Daoy (cell line): ENCODE data around the gene MITF. TPM values are rescaled to one million over a fixed set of nuclear protein-coding genes. Genes with fewer than 3 reads are reported as not detected.

ENCODE experiments used
- DNase-seq: peaks from one replicate; pipeline ENCODE4 v3.0.0-alpha.2; 2015; ENCODE audit warnings: low read depth
- total RNA-seq: library from RNA; depleted of rRNA; stranded (reverse); fragments of >200 nt; shearing (Covaris generic); gene quantifications from 2 replicates; pipeline ENCODE4 v1.2.3, GENCODE V29; 2014

Gene MITF
- total RNA-seq, 1 experiment from 2014 or later: 3.6 TPM

DNA sequence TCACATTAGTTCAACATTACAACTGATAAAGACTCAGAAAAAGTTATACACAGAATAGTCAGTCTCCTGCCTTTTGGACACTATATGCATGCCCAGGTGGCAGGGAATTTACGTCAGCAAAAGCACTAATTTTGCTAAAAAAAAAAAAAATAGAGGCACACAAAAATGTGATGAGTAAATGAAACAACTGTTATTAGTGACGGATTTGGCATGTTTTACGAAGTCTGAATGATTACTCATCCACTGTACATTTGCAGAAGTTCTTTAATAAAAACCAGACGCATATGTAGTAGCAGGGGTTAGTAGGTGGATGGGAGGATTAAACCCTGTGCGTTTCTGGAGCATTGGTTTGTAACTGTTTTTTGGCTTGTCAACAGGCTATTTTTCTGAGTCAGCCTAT lies 99.0 kb downstream of the MITF start:
- DNase-seq: no peak

DNA sequence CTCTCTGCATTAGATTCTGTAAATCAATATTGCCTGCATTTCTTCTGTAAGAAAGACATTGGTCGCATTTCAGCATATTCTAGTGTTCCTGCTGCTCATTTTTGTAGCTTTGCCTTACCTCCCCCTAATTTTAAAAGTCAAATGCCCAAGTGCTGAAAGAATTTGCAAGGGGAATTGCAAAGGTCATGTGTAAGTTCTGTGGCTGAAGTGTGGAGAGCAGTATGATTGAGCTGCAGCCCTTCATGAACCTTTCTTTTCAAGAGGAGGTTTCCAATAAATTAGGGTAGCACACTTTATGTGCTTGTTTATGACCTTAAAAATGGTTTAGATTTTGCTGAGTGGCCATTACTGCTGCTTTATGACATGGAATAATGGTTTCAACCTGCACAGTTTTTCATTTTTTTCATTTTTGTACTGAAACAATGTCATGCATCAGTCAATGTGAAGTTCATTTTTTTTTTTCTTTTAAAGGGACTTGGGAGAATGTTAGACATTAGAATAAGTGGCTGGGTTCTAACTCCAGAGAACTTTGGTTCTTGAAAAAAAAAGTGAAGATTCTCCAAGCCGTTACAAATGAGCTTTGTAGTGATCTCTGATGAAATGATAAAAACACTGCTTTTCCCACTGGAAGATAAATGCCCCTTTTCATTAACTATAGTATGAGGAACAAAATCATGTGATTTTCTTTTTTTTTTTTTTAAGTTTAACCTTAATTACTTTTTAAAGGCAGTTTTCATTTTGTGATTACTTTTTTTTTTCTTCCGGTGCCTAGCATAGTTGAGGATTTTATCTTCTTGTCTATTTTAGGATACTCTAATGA lies 99.6 kb downstream of the MITF start:
- no peak for DNase-seq

DNA sequence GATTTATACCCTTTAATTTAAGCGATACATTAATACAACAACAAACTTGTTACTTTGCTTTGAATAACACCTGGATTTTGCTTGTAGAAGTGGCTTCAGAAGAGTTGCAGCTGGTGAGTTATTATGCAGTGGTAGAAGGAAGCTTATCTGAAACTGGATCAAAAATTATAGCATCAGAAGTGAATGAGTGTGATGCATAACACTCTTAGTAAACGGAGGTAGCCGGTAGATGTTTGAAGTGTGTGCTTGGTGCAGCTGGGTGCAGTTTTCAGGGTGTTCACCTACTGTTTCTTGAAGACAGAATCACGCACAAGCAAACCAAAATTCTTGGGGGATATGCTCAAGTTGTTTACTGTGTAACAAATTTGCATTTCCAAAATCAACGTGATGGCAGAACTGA lies 103.1 kb downstream of the MITF start:
- DNase-seq: no peak

DNA sequence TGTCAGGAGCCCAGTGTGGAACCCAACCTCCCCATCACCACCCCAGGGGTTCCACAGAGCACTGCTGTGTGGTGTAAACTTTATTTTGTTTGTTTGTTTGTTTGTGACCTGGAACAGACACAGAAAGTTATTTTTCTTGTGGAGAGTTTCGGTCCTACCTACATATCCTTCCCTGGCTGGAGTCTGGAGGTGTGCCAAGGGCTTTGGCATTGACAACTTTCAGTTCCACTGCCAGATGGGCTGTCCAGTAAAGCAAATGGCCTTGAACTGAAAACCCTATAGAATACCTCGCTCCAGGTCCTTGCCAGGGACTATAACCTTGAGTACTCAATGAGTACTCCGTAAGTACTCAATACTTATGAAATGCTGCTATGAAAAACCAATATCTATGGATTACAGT lies 103.5 kb downstream of the MITF start:
- no peak for DNase-seq

DNA sequence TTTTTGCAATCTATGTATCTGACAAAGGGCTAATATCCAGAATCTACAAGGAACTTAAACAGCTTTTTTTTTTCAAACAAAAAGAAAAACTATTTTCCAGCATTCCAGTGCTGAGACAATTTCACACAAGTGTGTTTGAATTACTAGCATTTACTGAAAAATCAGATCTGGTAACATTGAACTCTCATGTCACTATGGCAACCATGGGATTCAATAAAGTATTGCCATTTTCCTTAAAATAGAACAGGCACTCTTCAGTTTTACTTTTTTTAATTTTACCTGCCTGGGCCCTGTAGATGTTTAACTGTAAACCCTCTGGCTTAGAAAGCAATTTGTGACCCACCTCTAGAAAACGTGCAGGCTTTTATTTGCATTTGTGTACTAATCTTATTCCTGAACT lies 105.4 kb downstream of the MITF start:
- no peak for DNase-seq

DNA sequence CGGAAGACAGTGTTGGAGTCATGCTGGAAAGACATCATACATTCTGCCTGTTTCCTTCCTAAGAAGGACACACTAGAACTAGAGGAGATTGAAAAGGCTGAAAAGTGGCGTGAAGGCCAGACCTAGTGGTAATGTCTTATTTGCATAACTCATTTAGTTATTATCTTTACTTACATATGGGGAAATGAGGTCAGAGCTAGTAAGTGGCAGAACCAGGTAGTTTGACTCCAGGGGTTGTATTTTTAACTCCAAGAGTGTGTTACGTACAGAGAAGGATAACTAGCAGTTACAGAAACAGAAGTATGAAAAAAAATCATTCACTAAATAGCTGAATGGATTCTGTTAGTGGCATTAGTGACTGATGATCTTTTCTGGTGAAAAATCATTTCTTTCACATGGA lies 108.0 kb downstream of the MITF start:
- no peak for DNase-seq

DNA sequence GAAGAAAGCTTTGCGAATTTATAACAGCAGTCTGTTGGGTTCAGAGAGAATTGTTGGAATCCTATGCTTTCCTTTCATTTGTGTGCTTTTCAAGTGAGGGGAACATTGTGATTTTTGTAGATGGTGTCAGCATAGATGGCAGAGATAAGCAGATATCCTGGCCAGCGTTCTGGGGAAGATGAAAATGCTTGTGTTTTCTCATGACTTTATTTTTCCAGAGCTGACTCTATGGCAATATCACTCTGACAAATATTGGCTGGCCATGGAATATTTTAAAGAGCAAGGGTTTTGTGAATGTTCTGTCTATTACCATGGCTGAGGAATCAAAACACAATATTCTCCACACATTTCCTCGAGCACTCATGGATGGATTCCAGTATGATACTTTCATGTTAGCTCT lies 108.8 kb downstream of the MITF start:
- DNase-seq: no peak

DNA sequence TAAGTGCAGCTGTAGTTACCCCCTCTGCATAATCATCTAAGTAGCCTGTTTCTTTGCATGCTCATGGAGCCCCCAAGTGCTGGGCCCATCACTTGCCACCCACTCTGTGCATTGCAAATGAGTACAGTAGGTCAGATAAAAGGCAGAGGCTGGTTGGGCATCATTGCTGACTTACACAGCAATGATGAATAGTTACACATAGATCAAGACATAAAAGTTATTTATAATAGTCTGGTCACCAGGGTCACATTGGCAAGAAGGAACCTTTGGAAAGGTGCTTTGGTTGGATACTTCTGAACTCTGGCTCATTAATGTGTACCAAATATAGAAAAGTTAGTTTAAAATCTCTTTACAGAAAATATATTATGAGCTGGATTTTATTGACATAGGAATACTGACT lies 111.6 kb downstream of the MITF start:
- DNase-seq: no peak

DNA sequence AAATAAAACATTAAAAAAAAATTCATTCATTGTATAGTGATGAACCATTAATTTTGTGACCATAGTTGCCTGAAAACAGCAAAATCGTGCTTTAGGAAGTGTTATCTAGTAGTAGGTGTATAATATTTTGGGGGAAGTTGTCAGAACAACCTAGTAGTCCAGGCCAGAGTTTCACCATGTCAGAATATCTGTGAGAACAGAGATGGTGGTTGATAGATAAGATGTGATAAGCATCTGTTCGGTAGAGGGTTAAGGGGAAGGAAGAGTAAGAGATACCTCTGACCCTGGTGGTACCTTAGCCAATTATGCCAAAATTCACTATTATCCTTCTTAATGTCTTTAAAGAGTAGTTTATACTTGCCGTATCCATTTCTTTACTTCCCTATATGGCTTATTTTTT lies 113.8 kb downstream of the MITF start:
- no peak for DNase-seq

DNA sequence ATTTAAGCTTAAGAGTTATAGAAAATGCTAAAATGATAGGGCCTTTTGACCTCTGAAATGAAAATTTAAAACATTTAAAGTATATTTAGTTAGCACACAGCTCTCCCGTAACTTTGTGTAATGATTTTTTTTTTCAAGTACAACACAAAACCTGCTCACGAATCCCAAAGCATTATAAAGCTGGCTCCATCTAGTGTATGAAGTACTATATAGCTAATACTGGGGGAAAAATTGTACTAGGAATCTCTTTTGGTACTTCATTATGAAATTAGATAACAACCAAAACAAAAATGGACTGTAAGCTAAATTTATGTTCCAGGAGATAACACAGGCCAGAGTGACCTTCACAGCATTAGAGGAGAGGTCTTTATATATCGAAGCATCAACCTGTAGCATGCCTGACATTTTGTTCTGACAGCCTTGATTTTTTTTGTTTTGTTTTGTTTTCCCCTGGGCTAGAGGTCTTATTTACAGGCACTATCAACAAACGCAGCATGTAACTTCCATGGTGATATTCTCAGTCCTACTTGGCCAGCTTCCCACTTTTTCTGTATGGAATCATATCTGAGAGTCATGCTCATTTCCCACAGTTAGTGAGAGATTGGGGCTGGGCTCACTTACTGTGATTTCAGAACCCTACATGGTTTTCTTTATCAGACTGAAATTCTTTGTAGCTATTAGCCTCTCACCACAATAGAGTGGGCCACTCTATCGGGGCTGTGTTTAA lies 116.3 kb downstream of the MITF start:
- peak; percentile 19 for DNase-seq

DNA sequence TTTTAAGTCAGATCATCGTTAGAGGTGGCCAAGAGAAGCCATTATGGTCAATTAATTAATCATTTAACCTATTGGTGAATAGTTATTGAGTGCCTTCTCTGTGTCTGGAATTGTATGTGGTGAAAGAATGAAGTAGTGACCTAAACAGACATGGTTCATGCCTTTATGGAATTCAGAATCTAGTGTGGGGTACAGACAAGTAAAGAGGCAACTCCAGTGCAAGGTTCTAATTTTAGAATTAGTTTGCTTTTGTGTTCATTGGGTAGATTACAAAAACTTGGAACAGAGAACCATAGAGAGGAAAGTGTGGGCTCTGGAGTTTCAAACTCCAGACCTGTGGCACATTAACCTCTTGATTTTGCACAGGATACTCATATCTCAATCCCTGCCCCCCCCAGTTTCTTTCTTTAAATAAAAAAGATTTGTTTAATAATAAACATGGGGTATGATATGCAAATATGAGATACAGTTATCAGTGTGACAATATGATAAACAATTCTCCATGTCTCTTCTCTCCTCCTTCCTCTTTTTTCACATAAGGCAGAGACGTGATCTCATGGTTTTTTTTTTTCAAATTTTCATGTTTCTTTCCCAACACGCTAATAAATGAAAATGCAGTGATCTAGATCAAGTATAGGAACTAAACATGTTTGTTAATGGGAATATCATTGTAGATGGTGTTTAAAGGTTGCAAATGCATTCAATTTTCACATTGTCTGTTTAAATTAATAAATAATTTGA lies 117.9 kb downstream of the MITF start:
- DNase-seq: no peak

DNA sequence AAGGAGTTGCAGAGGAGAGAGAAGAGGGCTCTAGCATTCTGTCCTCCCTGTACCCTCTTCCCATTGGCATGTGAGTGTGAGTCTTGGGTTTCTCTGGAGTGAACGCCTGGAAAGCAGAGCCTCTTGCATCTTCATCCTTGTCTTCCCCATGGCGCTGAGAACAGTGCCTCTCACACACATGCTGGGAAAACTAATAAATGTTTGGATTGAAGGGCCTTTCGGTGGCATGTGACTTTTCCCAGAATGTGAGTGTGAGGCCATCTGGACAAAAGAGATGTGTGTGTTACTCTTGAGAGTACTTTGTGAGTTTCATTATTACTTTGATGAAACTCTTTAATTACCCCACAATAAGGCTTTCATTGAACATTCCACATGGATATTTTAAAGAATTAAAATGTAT lies 122.3 kb downstream of the MITF start:
- no peak for DNase-seq

DNA sequence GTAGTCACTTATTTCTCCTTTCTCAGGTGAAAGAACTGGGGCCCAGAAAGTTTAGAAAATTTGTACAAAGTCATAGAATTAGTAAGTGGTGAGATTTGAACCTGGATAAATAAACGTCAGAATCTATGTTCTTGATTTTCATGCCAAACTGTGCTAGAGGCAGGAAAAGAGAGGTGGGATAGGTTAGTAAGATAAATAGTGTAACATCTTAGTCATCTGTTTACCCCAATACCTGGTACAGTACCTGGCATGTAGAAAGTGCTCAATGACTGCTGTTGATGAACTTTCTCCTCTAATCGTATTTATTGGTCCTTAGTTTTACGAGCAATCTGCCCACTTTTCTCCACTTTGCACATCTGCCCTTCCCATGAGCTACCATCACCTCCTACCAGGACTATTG lies 124.9 kb downstream of the MITF start:
- DNase-seq: no peak

DNA sequence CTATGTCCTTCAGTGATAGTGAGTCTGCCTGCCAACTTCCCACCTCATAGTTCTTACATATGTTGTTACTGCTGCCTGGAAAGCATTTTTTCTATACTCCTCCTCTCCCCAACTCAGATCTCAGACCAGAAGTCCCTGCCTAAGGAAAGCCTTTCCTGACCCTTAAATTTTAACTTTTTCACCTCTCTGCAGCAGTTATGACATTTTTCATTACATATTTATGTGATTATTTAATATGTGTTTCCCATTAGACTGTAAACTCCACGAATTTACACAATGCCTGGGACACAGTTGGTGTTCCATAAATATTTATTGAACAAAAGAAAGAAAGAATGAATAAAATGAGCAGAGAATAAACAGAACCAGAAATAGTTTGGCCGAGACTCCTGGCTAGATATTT lies 125.5 kb downstream of the MITF start:
- no peak for DNase-seq

DNA sequence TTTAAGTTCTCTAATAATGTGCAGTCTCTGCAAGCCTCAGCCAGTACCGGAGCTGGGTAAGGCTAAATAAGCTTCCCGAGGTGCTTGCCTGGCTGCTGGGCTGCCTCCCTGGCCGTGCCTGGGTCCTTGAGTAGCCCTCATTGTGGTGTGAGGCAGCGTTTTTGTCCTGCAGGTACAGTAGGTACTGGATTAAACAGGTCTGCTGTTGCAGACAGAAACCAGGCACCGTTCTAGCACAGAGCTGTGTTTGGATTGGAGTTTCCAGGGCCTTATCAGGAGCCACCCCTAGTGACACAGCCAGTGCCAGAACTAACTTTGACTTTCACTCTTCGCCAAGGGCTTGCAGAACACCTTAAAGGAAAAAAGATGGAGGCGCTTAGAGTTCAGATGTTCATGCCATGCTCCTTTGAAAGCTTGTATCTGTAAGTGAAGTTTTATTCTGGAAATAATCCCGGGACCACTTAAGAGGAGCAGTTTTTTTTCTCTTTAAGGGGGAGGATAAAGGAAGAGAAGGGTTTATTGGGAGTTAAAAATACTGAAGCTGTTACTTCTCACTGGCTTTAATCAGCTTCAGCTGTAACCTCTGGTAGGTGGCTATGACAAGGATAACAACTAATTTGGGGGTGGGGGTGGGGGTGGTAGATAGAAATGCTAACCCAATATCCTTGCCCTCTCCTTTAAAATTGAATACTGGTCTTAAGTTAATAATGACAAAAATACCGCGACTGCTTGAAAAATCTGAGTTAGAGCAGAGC lies 126.8 kb downstream of the MITF start:
- DNase-seq: peak; percentile 4

DNA sequence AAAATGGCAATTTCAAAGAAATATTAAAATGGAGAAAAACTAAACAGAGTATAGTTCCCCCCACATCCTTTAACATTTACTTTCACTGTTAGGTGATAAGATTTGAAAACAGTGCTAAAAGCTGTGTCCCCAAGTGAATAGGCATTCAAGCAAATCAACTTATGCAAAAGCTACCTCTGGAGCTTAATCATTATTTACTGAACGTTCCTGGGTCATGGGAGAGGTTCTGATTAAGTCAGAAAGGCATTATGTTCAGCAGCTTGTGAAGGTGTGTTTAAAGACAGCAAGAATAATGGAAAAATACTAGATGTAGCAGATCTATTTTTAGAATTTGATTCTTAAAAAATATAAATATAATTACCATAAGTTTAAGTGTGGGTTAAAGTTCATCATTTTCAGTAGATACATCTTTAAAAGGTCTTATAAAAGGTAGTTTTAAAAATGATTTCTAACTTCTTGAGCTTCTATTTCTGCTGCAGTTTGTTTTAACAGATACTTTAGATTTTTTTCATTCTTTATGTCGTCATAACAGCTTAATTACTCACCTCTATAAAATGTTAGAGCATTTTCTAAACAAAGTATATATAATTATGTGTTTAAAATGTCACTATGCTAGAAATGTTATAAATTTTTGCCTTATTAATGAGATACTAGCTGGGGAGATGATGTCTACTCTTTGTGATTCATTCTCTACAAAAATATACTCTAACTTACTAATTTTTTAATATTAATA lies 127.9 kb downstream of the MITF start:
- no peak for DNase-seq

DNA sequence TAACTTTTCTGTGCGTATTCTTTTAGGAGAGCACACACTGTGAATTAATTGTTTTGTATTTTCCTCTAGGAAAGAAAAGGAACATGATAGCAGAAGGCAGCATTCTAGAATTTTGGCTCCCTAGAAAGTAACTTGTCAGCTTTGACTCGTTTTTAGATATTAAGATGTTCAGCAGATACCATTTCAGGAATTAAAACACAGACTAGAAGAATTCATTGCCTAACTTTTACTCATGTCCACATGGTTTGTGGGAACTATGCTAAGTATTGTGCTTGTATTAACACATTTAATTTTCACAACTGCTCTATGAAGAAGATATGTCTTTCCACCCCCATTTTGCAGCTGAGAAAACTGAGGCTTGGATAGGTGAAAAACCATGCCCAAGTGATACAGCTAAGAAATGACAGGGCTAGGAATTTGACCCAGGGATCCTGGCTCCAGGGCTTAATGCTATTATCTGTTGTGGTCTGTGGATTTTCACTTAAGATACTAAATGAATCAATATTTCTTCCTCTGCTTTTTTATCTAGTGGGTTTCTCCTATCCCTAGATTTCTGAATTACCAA lies 128.8 kb downstream of the MITF start:
- DNase-seq: no peak

DNA sequence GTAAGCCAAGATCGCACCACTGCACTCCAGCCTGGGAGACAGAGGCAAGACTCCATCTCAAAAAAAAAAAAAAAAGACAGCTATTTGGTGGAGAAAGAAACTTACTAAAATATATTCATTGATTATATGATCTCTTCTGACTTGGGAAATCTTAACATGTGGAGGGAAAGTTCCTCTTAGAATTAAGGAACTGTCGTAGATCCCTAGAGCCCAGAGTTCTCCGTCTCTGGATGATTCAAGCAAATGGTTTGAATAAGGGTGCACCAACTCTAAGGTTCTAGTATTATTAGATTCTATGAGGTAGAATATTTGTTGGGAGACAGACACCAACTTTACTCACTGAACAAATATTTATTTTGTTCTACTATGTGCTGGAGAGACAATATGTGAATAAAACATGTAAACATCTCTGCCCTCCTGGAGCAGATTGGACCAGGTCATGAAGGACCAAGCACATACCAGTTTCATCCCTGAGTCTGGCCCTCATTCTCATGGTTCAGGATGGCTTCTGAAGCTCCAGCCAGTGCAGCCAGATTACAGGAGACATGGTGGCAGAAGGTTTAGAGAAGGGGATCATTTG lies 129.7 kb downstream of the MITF start:
- no peak for DNase-seq

DNA sequence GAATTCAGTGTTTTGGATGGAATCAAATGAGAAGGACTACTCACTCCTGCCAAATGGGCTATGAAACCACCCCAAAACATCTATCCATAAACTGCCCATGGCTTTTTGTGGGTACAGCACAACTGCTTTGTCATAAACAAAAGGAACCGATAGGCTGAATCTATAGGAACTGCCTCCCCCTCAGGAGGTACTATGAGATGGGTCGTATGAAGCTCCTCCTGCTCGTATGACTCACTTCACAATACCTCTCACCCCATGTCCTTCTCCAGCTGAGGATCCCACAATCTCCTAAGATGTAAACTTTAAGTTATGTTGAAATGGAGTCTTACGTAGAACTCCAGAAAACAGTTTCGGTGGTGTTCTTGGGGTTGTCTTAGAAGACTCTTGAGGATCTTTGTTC lies 130.4 kb downstream of the MITF start:
- DNase-seq: peak; percentile 7

DNA sequence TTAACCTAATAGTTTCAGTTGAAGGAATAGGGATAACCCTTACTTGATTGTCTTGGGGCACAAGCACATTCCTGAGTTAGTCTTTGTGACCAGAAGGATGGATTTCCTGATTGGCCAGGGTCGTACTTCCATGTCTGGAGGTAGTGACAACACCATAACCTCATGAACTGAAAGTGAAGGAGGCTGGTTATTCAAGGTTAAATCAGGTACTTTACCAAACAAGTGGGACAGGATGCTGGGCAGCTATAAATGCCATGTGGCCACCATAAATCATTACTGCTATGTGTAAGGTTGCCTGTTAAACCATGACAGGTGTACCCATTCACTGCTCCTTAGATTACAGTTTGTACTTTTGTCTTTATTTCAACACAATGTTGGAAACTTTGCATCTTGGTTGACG lies 132.0 kb downstream of the MITF start:
- DNase-seq: no peak

DNA sequence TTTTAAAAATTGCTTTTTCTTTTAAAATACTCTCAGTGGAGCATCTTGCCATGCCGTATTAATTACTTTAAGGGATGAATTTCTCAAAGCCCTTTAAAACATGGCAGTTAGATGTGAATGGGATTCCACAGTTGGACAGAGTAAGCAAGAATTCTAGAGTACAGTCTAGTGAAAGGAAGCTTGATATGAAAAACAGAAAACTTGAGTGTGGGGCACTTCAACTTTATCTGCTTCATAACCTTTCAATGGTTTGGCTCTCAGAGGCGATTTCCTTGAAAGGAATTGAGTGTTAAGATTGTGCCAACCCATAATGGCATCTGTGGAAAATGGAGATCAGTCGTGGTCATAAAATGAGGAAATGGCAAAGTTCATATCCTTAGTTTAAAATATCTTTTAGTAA lies 132.6 kb downstream of the MITF start:
- no peak for DNase-seq
